Astrocyte (in vitro differentiated cells and primary cell): ENCODE data around the gene ASPG. TPM values are rescaled to one million over a fixed set of nuclear protein-coding genes. Genes with fewer than 3 reads are reported as not detected.

ENCODE experiments used
- DNase-seq: peaks from one replicate; pipeline ENCODE4 v3.0.0-alpha.2; 2010; ENCODE audit warnings: low read depth
- FAIRE-seq: peaks from 2 replicates; lab custom pipeline; 2011; peaks lifted over from hg19 to GRCh38; lab: Jason Lieb, UNC
- H2AFZ ChIP-seq: 2 replicates; pipeline ENCODE4 v1.6.0; 2012; ENCODE audit warnings: low read depth, low read length, inconsistent platforms
- H3K27ac ChIP-seq: 2 replicates; pipeline ENCODE4 v1.5.1; 2011; ENCODE audit warnings: low read depth, low read length, inconsistent platforms
- H3K27me3 ChIP-seq: 2 replicates; pipeline ENCODE4 v1.6.0; 2011; ENCODE audit warnings: low read length, inconsistent platforms; ENCODE audit not compliant: insufficient read depth
- H3K36me3 ChIP-seq: 2 replicates; pipeline ENCODE4 v1.5.1; 2011; ENCODE audit warnings: low read length, inconsistent platforms; ENCODE audit not compliant: insufficient read depth
- H3K4me1 ChIP-seq: 2 replicates; pipeline ENCODE4 v1.5.1; 2011; ENCODE audit warnings: low read length, inconsistent platforms; ENCODE audit not compliant: insufficient read depth
- H3K4me2 ChIP-seq: 2 replicates; pipeline ENCODE4 v1.6.0; 2012; ENCODE audit warnings: low read length, inconsistent platforms
- H3K4me3 ChIP-seq: 2 replicates; pipeline ENCODE4 v1.5.1; 2011; ENCODE audit warnings: low read depth, mild to moderate bottlenecking, low read length, inconsistent platforms; ENCODE audit not compliant: insufficient read depth
- H3K79me2 ChIP-seq: 2 replicates; pipeline ENCODE4 v1.6.0; 2012; ENCODE audit warnings: mild to moderate bottlenecking, low read length, inconsistent platforms; ENCODE audit not compliant: insufficient read depth
- H3K9ac ChIP-seq: 2 replicates; pipeline ENCODE4 v1.6.0; 2012; ENCODE audit warnings: mild to moderate bottlenecking, low read length, inconsistent platforms
- H3K9me3 ChIP-seq: 2 replicates; pipeline ENCODE4 v1.5.1; 2012; ENCODE audit warnings: low read depth, mild to moderate bottlenecking, low read length, inconsistent platforms; ENCODE audit not compliant: insufficient read depth
- H4K20me1 ChIP-seq: 2 replicates; pipeline ENCODE4 v1.6.0; 2012; ENCODE audit warnings: low read length, inconsistent platforms; ENCODE audit not compliant: insufficient read depth
- H3K27ac Mint-ChIP-seq: one replicate; pipeline ENCODE4 v1.8.0; 2021; ENCODE audit warnings: mild to moderate bottlenecking, mixed read lengths; ENCODE audit not compliant: unreplicated experiment
- H3K27me3 Mint-ChIP-seq: one replicate; pipeline ENCODE4 v1.8.0; 2021; ENCODE audit warnings: low read depth, mixed read lengths; ENCODE audit not compliant: unreplicated experiment
- H3K36me3 Mint-ChIP-seq: one replicate; pipeline ENCODE4 v1.8.0; 2021; ENCODE audit warnings: low read depth, mixed read lengths; ENCODE audit not compliant: unreplicated experiment
- H3K4me1 Mint-ChIP-seq: one replicate; pipeline ENCODE4 v1.8.0; 2021; ENCODE audit warnings: low read depth, mixed read lengths; ENCODE audit not compliant: unreplicated experiment
- H3K4me3 Mint-ChIP-seq: one replicate; pipeline ENCODE4 v1.8.0; 2021; ENCODE audit warnings: mild to moderate bottlenecking, moderate library complexity, mixed read lengths; ENCODE audit not compliant: unreplicated experiment
- H3K9me3 Mint-ChIP-seq: one replicate; pipeline ENCODE4 v1.8.0; 2021; ENCODE audit warnings: mild to moderate bottlenecking, mixed read lengths; ENCODE audit not compliant: unreplicated experiment
- CTCF ChIP-seq: IDR thresholded peaks from 2 replicates; pipeline ENCODE4 v1.5.1; 2011; ENCODE audit warnings: low read depth, mild to moderate bottlenecking, inconsistent platforms, low read length, moderate library complexity; ENCODE audit not compliant: insufficient read depth
- EZH2 ChIP-seq: IDR thresholded peaks from 2 replicates; pipeline ENCODE4 v1.6.1; 2012; ENCODE audit warnings: mild to moderate bottlenecking, low read length, inconsistent platforms; ENCODE audit not compliant: insufficient read depth
- total RNA-seq: library from RNA; stranded (reverse); gene quantifications from 2 replicates; pipeline ENCODE4 v1.2.1, GENCODE V29; 2021

ASPG gene
- total RNA-seq, 1 donor from 2014 or later: not detected

GRCh38 chr14:104112609-104113571 is 27.4 kb downstream of the ASPG start:
- FAIRE-seq (no peak), DNase-seq (no peak)
- no peaks in the 10 kb centered on the region for H3K4me1 ChIP-seq
- no peak overlapping the region for H3K4me2 ChIP-seq
- no peaks in the 10 kb centered on the region for H3K36me3 ChIP-seq
- H3K4me3 ChIP-seq: no peak overlapping the region
- H2AFZ ChIP-seq: no peak overlapping the region
- TF ChIP-seq CTCF (no peak), EZH2 (no peak)
- no peaks in the 10 kb centered on the region for H3K27me3 ChIP-seq
- H4K20me1 ChIP-seq: no peaks in the 10 kb centered on the region
- no peak overlapping the region for H3K4me3 Mint-ChIP-seq
- H3K79me2 ChIP-seq: no peaks in the 10 kb centered on the region
- no peak overlapping the region for H3K9ac ChIP-seq
- no peaks in the 10 kb centered on the region for H3K9me3 ChIP-seq
- no peak overlapping the region for H3K27ac ChIP-seq
- H3K27me3 Mint-ChIP-seq: peaks cover 36% of the 10 kb centered on the region
- no peaks in the 10 kb centered on the region for H3K9me3 Mint-ChIP-seq
- H3K36me3 Mint-ChIP-seq: no peaks in the 10 kb centered on the region
- no peaks in the 10 kb centered on the region for H3K4me1 Mint-ChIP-seq
- H3K27ac Mint-ChIP-seq: no peak overlapping the region

GRCh38 chr14:104113631-104114420 is 28.3 kb downstream of the ASPG start:
- Histone ChIP-seq H3K9me3 (no peaks in the 10 kb centered on the region), H3K79me2 (no peaks in the 10 kb centered on the region), H2AFZ (no peak overlapping the region), H3K4me2 (no peak overlapping the region), H3K4me3 (no peak overlapping the region), H3K27me3 (peaks cover 3% of the 10 kb centered on the region), H3K27ac (no peak overlapping the region), H3K36me3 (no peaks in the 10 kb centered on the region), H3K9ac (no peak overlapping the region), H4K20me1 (no peaks in the 10 kb centered on the region), H3K4me1 (no peaks in the 10 kb centered on the region)
- Mint-ChIP-seq H3K4me3 (no peak overlapping the region), H3K36me3 (no peaks in the 10 kb centered on the region), H3K9me3 (no peaks in the 10 kb centered on the region), H3K27me3 (peaks cover 45% of the 10 kb centered on the region), H3K4me1 (no peaks in the 10 kb centered on the region), H3K27ac (no peak overlapping the region)
- FAIRE-seq: no peak
- no peak for DNase-seq
- TF ChIP-seq CTCF: no peak
